ENCODE data around the gene ABLIM3. TPM values are rescaled to one million over a fixed set of nuclear protein-coding genes. Genes with fewer than 3 reads are reported as not detected.

ABLIM3 gene
- total RNA-seq, 1 donor: 24.9 TPM

DNA sequence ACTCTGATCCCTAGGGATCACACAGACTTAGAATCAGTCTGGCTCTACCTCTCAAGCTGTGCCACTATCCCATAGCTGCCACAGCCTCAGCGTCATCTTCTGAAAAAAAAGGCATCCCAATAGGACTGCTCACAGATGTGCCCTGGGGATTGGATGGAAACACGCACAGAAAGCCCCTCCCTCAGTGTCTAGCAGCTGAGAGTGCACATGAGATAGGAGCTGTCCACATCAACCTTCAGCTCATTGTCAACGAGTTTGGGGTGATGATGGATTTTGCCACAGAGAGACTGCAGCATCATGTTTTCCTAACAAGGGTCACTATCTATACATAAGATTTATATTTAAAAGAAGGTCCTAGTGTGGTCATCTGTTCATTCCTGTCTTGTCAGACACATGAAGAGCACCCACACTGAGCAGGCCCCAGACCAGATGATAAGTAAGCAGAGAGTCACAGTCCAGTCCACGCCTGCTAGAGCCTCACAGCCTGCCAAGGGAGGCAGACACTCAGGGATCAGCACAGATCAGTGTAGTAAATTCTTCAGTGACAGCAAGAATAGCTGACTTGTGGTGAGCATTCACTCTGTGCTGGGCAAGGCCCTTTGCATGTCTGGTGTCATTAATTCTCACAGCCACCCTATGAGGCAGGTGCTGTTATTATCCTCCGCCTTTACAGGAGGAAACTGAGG, 156.2 kb downstream of the ABLIM3 start:
- DNase-seq (ENCODE audit: low read depth): no peak
- TF ChIP-seq, protein P1, sequence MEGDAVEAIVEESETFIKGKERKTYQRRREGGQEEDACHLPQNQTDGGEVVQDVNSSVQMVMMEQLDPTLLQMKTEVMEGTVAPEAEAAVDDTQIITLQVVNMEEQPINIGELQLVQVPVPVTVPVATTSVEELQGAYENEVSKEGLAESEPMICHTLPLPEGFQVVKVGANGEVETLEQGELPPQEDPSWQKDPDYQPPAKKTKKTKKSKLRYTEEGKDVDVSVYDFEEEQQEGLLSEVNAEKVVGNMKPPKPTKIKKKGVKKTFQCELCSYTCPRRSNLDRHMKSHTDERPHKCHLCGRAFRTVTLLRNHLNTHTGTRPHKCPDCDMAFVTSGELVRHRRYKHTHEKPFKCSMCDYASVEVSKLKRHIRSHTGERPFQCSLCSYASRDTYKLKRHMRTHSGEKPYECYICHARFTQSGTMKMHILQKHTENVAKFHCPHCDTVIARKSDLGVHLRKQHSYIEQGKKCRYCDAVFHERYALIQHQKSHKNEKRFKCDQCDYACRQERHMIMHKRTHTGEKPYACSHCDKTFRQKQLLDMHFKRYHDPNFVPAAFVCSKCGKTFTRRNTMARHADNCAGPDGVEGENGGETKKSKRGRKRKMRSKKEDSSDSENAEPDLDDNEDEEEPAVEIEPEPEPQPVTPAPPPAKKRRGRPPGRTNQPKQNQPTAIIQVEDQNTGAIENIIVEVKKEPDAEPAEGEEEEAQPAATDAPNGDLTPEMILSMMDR (IDR thresholded peaks at IDR 0.05; ENCODE audit: insufficient read depth, low read length): no peak
- H3K4me3 ChIP-seq (ENCODE audit: low read depth, low read length): no peak overlapping the region

DNA sequence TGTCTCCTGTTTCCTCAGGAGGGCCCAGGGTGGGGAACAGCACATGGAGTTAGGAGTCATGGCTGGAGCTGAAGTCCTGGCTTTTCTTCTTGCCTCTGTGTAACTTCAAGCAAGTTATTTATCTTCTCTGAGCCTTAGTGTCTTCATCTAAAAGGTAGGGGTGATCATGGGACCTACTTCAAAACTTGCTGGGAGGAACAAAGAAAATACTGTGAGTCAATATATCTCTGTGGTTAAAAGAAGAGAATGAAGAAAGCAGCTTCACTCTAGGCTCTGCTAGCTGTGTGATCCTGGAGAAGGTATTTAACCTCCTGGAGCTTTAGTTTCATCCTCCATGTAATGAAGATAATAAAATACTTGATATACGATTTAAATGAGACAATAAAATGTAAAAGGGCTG, 156.9 kb downstream of the ABLIM3 start:
- DNase-seq (ENCODE audit: low read depth): no peak
- TF ChIP-seq, protein P1 (IDR thresholded peaks at IDR 0.05; ENCODE audit: insufficient read depth, low read length): no peak
- no peak overlapping the region for H3K4me3 ChIP-seq (ENCODE audit: low read depth, low read length)

DNA sequence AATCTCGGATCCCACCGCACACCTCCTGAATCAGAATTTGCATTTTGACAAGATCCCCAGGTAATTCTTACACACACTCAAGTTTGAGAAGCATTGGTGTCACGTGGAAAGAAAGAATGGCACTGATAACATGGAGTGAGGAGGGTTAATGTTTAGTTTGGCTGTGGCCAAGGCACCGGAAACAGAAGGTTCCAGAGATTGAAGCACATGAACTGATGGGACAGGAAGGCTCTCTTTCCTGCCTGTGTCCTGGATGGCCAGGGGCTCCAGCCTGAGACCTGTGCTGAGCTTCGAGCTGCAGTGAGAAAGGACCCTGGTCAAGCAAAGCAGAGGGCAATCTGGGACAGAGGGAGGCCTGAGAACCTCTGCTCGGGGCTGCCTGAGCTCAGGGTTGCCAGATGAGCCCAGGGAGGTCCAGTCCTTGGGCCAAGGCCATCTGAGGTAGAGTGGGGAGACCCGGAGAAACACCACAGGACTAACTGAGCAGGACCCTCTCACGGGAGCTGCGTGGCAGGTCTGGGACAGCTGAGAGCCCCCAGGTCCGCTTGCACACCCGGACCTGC, 157.6 kb downstream of the ABLIM3 start:
- H3K4me3 ChIP-seq (ENCODE audit: low read depth, low read length): no peak overlapping the region
- TF ChIP-seq, protein P1 (IDR thresholded peaks at IDR 0.05; ENCODE audit: insufficient read depth, low read length): no peak
- DNase-seq (ENCODE audit: low read depth): no peak

DNA sequence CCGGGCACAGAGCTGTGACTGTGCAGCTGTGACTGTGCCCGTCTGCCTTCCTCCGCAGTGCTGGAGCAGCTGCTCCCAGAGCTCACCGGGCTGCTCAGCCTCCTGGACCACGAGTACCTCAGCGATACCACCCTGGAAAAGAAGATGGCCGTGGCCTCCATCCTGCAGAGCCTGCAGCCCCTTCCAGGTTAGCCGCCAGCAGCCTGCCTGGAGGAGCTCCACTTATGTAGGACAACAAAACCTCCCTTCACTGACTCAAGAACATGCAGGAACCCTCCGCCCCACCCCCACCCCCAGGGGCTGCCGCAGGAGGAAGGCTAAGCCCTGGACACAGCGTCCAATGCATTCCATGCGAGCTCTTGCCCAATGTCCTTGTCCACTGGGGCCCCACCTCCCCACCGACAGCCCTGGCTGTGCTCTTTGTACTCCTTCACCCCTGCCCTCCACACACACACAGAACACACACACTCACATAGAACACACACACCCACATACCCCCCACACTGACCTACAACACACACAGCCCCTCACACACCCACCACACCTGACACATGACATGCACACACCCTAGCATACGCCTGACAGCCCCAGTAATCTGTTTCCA, 158.3 kb downstream of the ABLIM3 start:
- DNase-seq (ENCODE audit: low read depth): no peak
- TF ChIP-seq, protein P1 (IDR thresholded peaks at IDR 0.05; ENCODE audit: insufficient read depth, low read length): no peak
- no peak overlapping the region for H3K4me3 ChIP-seq (ENCODE audit: low read depth, low read length)

DNA sequence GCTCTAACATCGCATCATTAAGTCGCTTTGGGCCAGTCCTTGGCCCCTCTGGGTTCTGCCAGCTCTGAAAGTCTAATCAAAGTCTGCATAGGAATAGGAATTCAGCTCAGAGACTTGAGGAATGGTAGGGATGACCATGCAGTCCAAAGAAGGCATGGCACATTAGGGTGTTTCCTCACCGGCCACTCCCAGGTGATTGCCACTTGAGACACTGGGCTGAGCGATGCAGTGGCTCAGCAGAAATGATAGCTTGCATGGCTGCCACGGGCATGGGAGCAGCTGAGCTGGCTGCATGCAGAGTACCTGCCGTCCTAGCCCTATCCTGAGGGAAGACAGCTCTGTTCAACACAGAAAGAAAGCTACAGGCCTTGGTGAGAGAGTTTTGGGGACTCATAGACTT, 159.1 kb downstream of the ABLIM3 start:
- TF ChIP-seq, protein P1 (IDR thresholded peaks at IDR 0.05; ENCODE audit: insufficient read depth, low read length): no peak
- H3K4me3 ChIP-seq (ENCODE audit: low read depth, low read length): no peak overlapping the region
- no peak for DNase-seq (ENCODE audit: low read depth)

DNA sequence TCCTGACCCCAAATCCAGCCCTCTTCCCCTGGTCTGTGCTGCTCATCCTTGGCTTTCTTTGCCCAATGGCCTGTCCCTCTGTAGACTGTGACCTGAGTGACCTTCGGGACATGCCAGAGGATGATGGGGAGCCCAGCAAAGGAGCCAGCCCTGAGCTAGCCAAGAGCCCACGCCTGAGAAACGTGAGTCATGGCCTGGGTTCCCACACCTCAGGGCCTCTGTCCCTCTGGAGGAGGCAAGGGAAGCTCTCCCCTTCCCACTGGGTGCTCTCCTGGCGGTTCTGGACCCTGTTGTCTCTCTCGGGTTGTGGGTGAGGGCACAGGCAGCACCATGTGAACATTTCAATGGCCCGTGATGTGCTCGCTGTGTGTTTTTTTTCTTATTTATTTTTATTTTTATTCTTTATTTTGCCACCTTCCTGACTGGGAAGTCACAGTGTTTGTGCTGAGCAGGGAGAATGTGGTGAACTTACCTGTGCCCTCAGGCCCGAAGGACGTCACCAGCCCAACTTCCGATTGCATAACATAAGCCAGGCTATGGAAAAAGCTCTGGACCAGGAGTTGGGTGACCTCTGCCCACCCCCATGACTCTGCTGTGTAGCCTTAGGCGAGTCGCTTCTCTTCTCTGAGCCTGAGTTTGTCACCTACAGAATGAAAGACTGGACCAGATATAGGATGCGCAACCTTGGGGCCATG, 159.9 kb downstream of the ABLIM3 start:
- TF ChIP-seq, protein P1 (IDR thresholded peaks at IDR 0.05; ENCODE audit: insufficient read depth, low read length): no peak
- no peak overlapping the region for H3K4me3 ChIP-seq (ENCODE audit: low read depth, low read length)
- DNase-seq (ENCODE audit: low read depth): no peak
